ENCODE results near the gene SCAPER.

SCAPER gene

DNA sequence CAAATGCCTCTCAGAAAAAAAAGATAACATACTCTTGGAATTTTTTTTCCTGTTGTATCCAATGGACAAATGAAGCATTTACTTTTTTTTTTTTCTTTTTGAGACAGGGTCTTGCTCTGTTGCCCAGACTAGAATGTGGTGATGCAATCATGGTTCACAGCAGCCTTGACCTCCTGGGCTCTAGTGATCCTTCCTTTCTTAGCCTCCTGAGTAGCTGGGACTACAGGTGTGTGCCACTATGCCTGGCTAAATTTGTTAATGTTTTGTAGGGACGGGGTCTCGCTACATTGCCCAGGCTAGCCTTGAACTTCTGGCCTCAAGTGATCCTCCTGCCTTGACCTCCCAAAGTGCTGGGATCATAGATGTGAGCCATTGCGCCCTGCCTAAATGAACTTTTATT is 401.3 kb downstream of the SCAPER start:
- no peak for TF ChIP-seq FOXP2 (optimal IDR thresholded peaks at IDR 0.05; ENCODE audit: borderline replicate concordance, extremely low read depth, extremely low read length, insufficient read depth)
- TF ChIP-seq TAF1 (IDR thresholded peaks at IDR 0.05; ENCODE audit: borderline replicate concordance, insufficient read depth, low read length), result no peak
- no peak for TF ChIP-seq POLR2AphosphoS5 (IDR thresholded peaks at IDR 0.05; ENCODE audit: low read depth, low read length)
- TF ChIP-seq SIN3A (IDR thresholded peaks at IDR 0.05; ENCODE audit: borderline replicate concordance, insufficient read depth, low read length), result no peak
- TF ChIP-seq, protein P1, sequence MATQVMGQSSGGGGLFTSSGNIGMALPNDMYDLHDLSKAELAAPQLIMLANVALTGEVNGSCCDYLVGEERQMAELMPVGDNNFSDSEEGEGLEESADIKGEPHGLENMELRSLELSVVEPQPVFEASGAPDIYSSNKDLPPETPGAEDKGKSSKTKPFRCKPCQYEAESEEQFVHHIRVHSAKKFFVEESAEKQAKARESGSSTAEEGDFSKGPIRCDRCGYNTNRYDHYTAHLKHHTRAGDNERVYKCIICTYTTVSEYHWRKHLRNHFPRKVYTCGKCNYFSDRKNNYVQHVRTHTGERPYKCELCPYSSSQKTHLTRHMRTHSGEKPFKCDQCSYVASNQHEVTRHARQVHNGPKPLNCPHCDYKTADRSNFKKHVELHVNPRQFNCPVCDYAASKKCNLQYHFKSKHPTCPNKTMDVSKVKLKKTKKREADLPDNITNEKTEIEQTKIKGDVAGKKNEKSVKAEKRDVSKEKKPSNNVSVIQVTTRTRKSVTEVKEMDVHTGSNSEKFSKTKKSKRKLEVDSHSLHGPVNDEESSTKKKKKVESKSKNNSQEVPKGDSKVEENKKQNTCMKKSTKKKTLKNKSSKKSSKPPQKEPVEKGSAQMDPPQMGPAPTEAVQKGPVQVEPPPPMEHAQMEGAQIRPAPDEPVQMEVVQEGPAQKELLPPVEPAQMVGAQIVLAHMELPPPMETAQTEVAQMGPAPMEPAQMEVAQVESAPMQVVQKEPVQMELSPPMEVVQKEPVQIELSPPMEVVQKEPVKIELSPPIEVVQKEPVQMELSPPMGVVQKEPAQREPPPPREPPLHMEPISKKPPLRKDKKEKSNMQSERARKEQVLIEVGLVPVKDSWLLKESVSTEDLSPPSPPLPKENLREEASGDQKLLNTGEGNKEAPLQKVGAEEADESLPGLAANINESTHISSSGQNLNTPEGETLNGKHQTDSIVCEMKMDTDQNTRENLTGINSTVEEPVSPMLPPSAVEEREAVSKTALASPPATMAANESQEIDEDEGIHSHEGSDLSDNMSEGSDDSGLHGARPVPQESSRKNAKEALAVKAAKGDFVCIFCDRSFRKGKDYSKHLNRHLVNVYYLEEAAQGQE (IDR thresholded peaks at IDR 0.05; ENCODE audit: insufficient read depth in 1 of 2, low read depth in 2 of 2, low read length in 2 of 2), result no peak

DNA sequence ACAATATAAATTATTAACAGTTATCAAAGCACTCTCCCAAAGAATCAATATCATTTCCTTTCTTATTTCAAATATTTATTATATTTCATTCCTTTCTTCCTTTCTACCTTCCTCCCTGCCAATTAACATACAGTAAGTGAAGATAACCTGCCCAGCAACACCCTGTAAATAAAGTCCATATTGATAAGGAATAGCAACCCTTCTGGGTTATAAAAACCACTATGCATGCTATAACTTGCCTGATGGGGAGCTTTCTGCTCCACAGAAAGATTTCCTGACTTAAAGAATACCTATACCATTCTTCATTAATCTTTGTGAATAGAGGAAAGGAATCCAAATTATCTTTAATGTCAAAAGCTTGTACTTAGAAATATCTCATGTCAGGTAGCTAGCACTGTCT is 402.0 kb downstream of the SCAPER start:
- TF ChIP-seq TAF1 (IDR thresholded peaks at IDR 0.05; ENCODE audit: borderline replicate concordance, insufficient read depth, low read length) (no peak), FOXP2 (optimal IDR thresholded peaks at IDR 0.05; ENCODE audit: borderline replicate concordance, extremely low read depth, extremely low read length, insufficient read depth) (no peak), POLR2AphosphoS5 (IDR thresholded peaks at IDR 0.05; ENCODE audit: low read depth, low read length) (no peak), SIN3A (IDR thresholded peaks at IDR 0.05; ENCODE audit: borderline replicate concordance, insufficient read depth, low read length) (no peak)
- TF ChIP-seq, protein P1 (IDR thresholded peaks at IDR 0.05; ENCODE audit: insufficient read depth in 1 of 2, low read depth in 2 of 2, low read length in 2 of 2), result no peak

DNA sequence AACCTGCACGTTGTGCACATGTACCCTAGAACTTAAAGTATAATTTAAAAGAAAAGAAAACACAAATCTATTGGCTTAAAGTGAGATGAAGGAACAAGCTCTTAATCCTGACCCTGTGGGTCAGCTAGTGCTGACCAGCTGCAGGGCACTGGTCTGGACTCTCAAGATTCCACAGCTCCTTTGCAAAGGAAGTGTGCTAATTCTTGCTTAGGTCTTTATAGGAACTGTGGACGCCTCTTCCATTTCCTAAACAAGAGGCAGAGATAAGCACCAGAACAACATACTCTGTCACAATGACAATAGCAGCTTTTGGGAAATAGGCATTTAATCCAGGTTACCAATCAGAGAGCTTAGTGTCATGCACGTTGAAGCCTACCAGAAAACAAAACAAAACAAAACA is 402.5 kb downstream of the SCAPER start:
- no peak for TF ChIP-seq SIN3A (IDR thresholded peaks at IDR 0.05; ENCODE audit: borderline replicate concordance, insufficient read depth, low read length)
- no peak for TF ChIP-seq POLR2AphosphoS5 (IDR thresholded peaks at IDR 0.05; ENCODE audit: low read depth, low read length)
- TF ChIP-seq, protein P1 (IDR thresholded peaks at IDR 0.05; ENCODE audit: insufficient read depth in 1 of 2, low read depth in 2 of 2, low read length in 2 of 2), result no peak
- no peak for TF ChIP-seq TAF1 (IDR thresholded peaks at IDR 0.05; ENCODE audit: borderline replicate concordance, insufficient read depth, low read length)
- TF ChIP-seq FOXP2 (optimal IDR thresholded peaks at IDR 0.05; ENCODE audit: borderline replicate concordance, extremely low read depth, extremely low read length, insufficient read depth), result no peak

DNA sequence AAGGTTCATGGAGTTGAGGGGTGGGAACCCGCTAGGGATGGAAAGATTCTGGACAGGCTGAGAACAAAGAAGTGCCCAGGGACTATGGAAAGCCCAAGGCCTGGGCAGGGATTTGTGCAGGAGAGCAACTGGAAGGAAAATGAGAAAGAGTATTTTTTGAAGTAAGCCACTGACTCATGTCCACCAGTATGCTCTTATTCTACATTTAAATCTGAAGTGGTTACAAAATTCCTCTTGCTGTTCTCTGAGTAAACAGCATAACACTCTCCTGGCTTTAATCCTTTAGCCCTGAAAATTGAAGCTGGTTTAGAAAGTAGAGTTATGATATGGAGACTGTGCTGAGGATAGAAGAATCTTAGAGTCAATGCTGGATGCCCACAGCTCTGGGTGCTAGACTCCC is 403.4 kb downstream of the SCAPER start:
- TF ChIP-seq, protein P1 (IDR thresholded peaks at IDR 0.05; ENCODE audit: insufficient read depth in 1 of 2, low read depth in 2 of 2, low read length in 2 of 2), result no peak
- no peak for TF ChIP-seq TAF1 (IDR thresholded peaks at IDR 0.05; ENCODE audit: borderline replicate concordance, insufficient read depth, low read length)
- no peak for TF ChIP-seq FOXP2 (optimal IDR thresholded peaks at IDR 0.05; ENCODE audit: borderline replicate concordance, extremely low read depth, extremely low read length, insufficient read depth)
- no peak for TF ChIP-seq POLR2AphosphoS5 (IDR thresholded peaks at IDR 0.05; ENCODE audit: low read depth, low read length)
- no peak for TF ChIP-seq SIN3A (IDR thresholded peaks at IDR 0.05; ENCODE audit: borderline replicate concordance, insufficient read depth, low read length)

DNA sequence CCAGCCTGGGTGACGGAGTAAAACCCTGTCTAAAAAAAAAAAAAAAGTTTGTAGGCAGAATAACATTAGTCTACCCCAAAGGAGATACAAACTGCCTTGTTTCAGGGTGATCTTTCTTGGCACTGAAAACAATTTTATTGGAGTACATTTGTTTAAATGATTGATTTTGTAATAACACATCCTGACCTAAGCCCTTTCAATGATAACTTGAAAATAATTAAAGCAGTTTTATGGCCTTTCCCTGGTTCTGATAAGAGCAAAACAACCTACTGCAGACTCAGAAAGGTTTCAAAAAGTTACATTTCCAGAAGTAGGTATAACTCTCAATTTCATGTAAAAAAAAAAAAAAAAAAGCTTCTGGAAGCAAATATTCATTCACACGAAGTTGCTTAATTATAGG is 404.1 kb downstream of the SCAPER start:
- TF ChIP-seq, protein P1 (IDR thresholded peaks at IDR 0.05; ENCODE audit: insufficient read depth in 1 of 2, low read depth in 2 of 2, low read length in 2 of 2), result no peak

Data from PFSK-1 (cell line).